ENCODE measurements around the gene HMGXB3.

DNA sequence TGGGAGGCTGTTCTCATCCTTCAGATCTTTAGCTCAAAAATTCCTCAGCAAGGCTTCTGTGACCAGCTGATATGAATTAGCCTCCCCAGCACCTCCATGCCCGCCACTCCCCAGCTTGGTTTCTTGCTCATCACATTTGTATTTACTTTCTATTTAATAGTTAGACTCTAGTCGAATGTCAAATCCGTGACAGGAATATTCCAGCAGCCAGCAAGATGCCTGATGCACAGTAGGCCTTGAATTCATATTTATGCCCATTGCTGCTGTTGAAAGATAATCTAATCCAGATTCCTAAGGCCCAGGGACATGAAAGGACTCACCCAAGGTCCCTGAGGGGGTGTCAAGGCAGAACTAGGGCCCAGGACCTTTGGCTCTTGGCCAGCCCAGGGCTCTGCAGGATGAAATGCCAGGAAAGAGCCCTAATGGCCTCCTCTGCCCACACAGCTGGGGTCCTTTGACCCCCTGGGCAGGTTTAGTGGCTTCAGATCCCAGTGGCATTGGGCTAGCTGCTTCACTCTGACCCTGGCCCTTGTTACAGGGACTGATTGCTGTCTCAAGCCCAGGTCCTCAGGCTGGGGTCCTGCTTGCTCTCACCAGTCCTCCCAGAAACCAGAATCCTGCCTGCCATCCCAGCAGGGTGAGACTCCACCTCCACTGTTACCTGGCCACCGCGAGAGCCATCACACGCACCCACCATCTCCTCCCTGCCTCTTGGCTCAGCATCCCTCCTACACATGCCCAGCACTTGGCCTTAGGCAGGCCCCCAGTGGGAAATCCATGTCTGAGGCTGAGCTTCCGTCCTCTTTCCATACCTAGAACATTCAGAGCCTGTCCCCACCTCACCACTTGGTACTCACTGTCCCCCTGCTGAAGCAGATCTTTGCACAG is 78.5 kb downstream of the HMGXB3 start:
- TF ChIP-seq, protein P1, sequence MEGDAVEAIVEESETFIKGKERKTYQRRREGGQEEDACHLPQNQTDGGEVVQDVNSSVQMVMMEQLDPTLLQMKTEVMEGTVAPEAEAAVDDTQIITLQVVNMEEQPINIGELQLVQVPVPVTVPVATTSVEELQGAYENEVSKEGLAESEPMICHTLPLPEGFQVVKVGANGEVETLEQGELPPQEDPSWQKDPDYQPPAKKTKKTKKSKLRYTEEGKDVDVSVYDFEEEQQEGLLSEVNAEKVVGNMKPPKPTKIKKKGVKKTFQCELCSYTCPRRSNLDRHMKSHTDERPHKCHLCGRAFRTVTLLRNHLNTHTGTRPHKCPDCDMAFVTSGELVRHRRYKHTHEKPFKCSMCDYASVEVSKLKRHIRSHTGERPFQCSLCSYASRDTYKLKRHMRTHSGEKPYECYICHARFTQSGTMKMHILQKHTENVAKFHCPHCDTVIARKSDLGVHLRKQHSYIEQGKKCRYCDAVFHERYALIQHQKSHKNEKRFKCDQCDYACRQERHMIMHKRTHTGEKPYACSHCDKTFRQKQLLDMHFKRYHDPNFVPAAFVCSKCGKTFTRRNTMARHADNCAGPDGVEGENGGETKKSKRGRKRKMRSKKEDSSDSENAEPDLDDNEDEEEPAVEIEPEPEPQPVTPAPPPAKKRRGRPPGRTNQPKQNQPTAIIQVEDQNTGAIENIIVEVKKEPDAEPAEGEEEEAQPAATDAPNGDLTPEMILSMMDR (IDR thresholded peaks at IDR 0.05): no peak
- no peak for TF ChIP-seq POLR2A (IDR thresholded peaks at IDR 0.05)
- TF ChIP-seq EP300 (IDR thresholded peaks at IDR 0.05): no peak
- no peak for TF ChIP-seq POLR2AphosphoS5 (IDR thresholded peaks at IDR 0.05)

All from sigmoid colon (tissue), 4 donors.